Ureter (tissue), 1 donor: Measurements from ENCODE around the gene PPAN. TPM values are rescaled to one million over a fixed set of nuclear protein-coding genes. Genes with fewer than 3 reads are reported as not detected.

ENCODE experiments used
- DNase-seq: peaks from one replicate; pipeline ENCODE4 v3.0.0-alpha.2; 2020; ENCODE audit warnings: low spot score
- total RNA-seq: library from RNA; stranded (reverse); gene quantifications from one replicate; pipeline ENCODE4 v1.2.4, GENCODE V29; 2023
- donor health status: DM: yes; HTN: yes; CAD: no.

Gene PPAN
- total RNA-seq, 1 donor from 2014 or later: 78.6 TPM

DNA sequence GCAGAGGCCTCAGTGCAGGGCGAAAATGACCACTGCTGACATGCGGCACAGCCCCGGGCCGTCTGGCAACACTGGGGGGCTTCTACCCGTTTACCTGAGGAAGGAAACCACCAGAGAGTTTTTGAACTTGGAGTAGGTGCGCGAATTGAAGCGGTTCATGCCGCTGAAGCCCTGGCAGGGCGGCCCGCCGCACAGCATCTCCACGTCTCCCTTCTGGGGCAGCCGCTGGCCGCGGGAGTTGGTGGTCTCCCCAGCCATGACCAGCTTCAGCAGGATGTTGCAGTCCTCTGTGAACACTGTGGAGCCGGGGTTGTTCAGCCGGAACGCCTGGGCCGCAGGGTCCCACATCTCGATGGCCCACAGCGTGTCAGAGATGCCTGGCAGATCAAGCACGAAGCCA, 33.8 kb downstream of the PPAN start:
- no peak for DNase-seq

GRCh38 chr19:10141479-10141878, 35.3 kb downstream of the PPAN start:
- no peak for DNase-seq

GRCh38 chr19:10141973-10142372, 35.8 kb downstream of the PPAN start:
- no peak for DNase-seq

GRCh38 chr19:10142701-10143375, 36.7 kb downstream of the PPAN start:
- peak; percentile 58 for DNase-seq

GRCh38 chr19:10143681-10144080, 37.5 kb downstream of the PPAN start:
- no peak for DNase-seq

DNA sequence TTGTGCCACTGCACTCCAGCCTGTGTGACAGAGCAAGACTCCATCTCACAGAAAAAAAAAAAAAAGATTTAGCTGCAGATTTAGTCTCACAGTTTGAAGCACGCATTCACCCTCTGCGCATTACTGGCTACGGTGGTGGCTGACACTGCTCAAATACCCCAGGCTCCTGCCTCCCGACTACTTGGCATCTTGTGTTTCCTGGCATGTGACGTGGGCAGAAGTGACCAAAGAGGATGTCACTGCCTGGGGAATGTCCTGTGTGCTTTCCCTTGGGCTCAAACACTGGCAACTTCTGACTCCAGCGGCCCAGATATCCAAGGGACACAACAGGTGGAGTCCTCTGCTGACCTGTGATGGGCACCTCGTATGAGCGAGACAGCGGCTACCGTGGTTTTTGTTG, 38.2 kb downstream of the PPAN start:
- no peak for DNase-seq

DNA sequence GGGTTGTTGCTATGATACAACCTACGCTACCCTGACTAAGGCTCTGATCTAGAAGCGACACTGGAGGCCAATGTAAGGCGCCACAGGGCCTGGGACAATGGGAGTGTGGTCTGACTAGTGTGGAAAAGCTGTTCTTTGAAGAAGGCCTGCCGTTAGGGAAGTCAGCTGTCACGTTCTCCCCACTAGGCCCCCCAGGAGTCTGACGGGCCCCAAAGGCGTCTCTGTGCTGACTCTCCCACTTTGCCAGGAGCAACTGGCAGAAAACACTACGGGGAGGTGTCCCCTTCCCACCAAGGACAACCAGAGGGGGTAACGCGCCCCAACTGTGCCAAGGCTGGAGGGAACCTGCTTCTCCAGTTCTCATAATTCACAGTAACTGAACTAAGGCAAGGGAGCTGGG, 38.9 kb downstream of the PPAN start:
- no peak for DNase-seq

- DNase-seq: no peak
These were observed 40.0 kb downstream of the PPAN start for GRCh38 chr19:10146142-10146541.

DNA sequence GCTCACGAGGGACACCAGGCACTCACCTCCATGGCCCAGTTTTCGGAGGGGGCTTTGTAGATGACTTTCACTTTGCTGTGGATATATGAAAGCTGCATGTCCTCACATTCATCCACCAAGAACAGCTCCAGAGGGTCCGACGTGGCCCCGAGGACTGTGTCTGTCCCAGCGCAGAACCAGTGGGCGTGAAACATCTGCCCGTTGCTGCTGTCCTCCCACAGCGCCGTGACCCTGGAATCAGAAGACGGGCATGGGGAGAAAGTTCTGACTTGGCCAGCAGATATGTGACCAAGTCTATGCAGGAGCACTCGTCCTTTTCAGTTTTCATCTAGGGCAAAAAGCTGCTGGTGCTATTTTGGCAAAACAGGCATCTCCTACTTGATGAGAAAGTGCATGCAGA, 43.3 kb downstream of the PPAN start:
- DNase-seq: no peak

DNA sequence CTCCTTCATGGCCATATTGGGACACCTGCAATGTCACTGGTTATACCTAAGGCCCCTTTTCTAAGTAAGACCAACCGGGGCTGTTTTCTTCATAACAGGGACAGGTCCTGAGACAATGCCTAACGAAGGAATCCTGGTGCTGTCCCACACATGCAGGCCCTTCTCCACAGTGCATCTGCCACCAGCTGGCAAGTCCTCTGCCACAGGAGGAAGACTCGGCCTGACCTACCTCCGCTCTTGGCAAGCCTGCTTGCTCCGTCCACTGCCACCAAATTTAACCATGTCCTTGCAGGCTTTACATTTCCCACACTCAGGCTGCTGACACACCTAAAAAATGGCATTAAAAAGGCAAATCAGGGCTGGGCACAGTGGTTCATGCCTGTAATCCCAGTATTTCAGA, 45.4 kb downstream of the PPAN start:
- DNase-seq: no peak

DNA sequence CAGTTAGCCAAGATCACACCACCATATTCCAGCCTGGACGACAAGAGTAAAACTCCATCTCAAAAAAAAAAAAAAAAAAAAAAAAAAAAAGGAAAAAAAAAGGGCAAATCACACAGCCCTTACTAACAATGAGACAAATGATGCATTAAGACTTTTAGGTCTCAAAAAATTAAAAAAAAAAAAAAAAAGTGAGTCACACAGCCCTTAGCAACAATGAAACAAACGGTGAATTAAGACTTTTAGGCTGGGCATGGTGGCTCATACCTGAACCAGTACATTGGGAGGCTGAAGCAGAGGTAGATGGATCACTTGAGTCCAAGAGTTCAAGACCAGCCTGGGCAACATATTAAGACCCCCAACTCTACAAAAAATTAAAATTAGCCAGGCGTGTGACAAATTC, 45.9 kb downstream of the PPAN start:
- no peak for DNase-seq

- no peak for DNase-seq
These were observed 49.7 kb downstream of the PPAN start for GRCh38 chr19:10155839-10156238.

- DNase-seq: no peak
These were observed 51.9 kb downstream of the PPAN start for GRCh38 chr19:10158071-10158470.

DNA sequence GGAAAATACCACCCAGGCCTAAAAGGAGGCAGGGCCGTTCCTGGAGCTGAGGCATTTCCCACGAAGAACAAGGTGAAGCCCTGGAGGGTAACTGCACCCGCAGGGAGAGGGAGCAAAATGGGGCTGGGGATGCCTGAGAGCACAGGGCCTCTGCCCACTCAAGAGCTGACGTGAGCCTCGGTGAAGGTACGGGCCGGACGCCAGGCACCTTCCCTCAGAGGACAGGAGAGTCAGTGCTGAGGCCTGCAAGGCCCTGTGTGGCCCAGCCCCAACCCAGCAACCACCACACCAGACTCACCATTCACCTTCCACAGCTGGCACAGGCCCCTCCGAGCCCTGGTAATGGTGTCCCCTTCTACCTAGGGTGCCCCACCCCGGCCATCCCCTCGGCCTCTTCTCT, 52.3 kb downstream of the PPAN start:
- DNase-seq: no peak

DNA sequence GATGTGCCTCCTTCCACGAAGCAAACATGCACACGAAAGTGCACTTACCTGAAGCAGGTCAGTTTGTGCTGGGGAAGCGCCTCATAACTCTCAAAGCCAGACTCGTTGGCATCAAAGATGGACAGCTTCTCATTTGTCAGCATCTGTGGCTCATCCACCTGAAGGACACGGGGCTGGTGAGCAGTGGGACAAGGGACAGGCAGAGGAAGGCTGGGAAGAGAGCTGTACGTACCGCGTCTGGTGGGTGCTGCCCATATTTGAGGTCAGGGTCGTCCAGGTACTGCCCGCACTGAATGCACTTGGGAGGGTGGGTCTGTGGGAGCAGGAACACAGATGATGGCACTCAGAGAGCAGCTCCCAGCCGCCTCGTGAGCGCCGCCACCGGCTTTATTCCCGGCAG, 53.4 kb downstream of the PPAN start:
- DNase-seq: no peak

Other genes with a start within 250 kb of the PPAN start
- 5.6 TPM for gene OLFM2, start 169.8 kb upstream of the PPAN start, total RNA-seq
- 12.4 TPM for gene COL5A3, start 95.9 kb upstream of the PPAN start, total RNA-seq
- gene RDH8, start 92.9 kb upstream of the PPAN start, total RNA-seq: not detected
- gene SHFL, start 20.0 kb upstream of the PPAN start, total RNA-seq: 44.6 TPM
- 0.81 TPM for gene ANGPTL6, start 3.7 kb upstream of the PPAN start, total RNA-seq
- gene P2RY11, start 5.3 kb downstream of the PPAN start, total RNA-seq: 25.6 TPM
- gene EIF3G, start 13.5 kb downstream of the PPAN start, total RNA-seq: 238 TPM
- 61.1 TPM for gene DNMT1, start 88.6 kb downstream of the PPAN start, total RNA-seq
- gene S1PR2, start 125.0 kb downstream of the PPAN start, total RNA-seq: 10.9 TPM
- 65.3 TPM for gene MRPL4, start 145.9 kb downstream of the PPAN start, total RNA-seq
- gene ICAM1, start 164.8 kb downstream of the PPAN start, total RNA-seq: 20.4 TPM
- 1.0 TPM for gene ICAM4, start 180.6 kb downstream of the PPAN start, total RNA-seq
- 1.8 TPM for gene ICAM5, start 183.6 kb downstream of the PPAN start, total RNA-seq
- 6.3 TPM for gene ZGLP1, start 203.5 kb downstream of the PPAN start, total RNA-seq
- gene FDX2, start 209.7 kb downstream of the PPAN start, total RNA-seq: 25.8 TPM
- gene RAVER1, start 227.2 kb downstream of the PPAN start, total RNA-seq: 41.7 TPM
- gene ICAM3, start 233.3 kb downstream of the PPAN start, total RNA-seq: 8.7 TPM